GM12878 (cell line): Measurements from ENCODE around the gene U2AF2. TPM values are rescaled to one million over a fixed set of nuclear protein-coding genes. Genes with fewer than 3 reads are reported as not detected.

ENCODE experiments used
- ATAC-seq: fragments of 200-7000 bp; cut with Tn5 transposase; 3 replicates; pipeline ENCODE4 v1.9.1; 2020; ENCODE audit warnings: mild to moderate bottlenecking, moderate library complexity
- BruUV-seq: library from RNA; stranded (reverse); fragments of 400-500 nt; replicated peaks from 2 replicates; lab custom pipeline; 2021; lab: Mats Ljungman, UMichigan
- CTCF ChIA-PET: fragments of 300-600 bp; sonication (Branson Sonifier 250); formaldehyde crosslinking; extraction: SDS; loops from one replicate; lab custom pipeline; 2021; ENCODE audit warnings: inconsistent platforms; lab: Yijun Ruan, JAX
- POLR2A ChIA-PET: fragments of 350-600 bp; formaldehyde crosslinking; extraction: SDS; loops from one replicate; lab custom pipeline; 2021; ENCODE audit warnings: inconsistent platforms; lab: Charles Lee
- RAD21 ChIA-PET: fragments of 300-600 bp; sonication (Branson Sonifier 250); formaldehyde crosslinking; loops from one replicate; lab custom pipeline; 2023; ENCODE audit warnings: antibody characterized with exemption; ENCODE audit not compliant: unreplicated experiment; lab: Charles Lee
- SMC1A ChIA-PET: fragments of 300-600 bp; sonication (Branson Sonifier 250); formaldehyde crosslinking; loops from one replicate; lab custom pipeline; 2023; ENCODE audit not compliant: unreplicated experiment, uncharacterized antibody; lab: Charles Lee
- DNase-seq: peaks from one replicate; pipeline ENCODE4 v3.0.0-alpha.2; 2011; ENCODE audit warnings: low read depth, low spot score
- FAIRE-seq: peaks from 3 replicates; lab custom pipeline; 2011; peaks lifted over from hg19 to GRCh38; lab: Jason Lieb, UNC
- H2AFZ ChIP-seq: 2 replicates; pipeline ENCODE4 v1.6.0; 2011; ENCODE audit warnings: low read depth, low read length, control low read depth; ENCODE audit not compliant: control insufficient read depth
- H3K27ac ChIP-seq: 2 replicates; pipeline ENCODE4 v1.5.1; 2011; ENCODE audit warnings: control low read depth; ENCODE audit not compliant: control insufficient read depth, insufficient read depth
- H3K27me3 ChIP-seq, 2 experiments: replicated peaks in 1 of 2; 2 replicates each; pipeline versions ENCODE4 v1.6.0 to v1.6.1; 2011; ENCODE audit warnings: low read length in 1 of 2; ENCODE audit not compliant: control insufficient read depth in 2 of 2, insufficient read depth in 2 of 2
- H3K36me3 ChIP-seq, 2 experiments: 2 replicates each; pipeline ENCODE4 v1.5.1; 2011; ENCODE audit warnings: low read length in 1 of 2; ENCODE audit not compliant: control insufficient read depth in 2 of 2, insufficient read depth in 2 of 2
- H3K4me1 ChIP-seq: 2 replicates; pipeline ENCODE4 v1.6.1; 2011; ENCODE audit warnings: mild to moderate bottlenecking, low read length, moderate library complexity, mixed read lengths; ENCODE audit not compliant: control insufficient read depth, insufficient read depth
- H3K4me2 ChIP-seq: 2 replicates; pipeline ENCODE4 v1.6.0; 2011; ENCODE audit warnings: control low read depth; ENCODE audit not compliant: control insufficient read depth, insufficient read depth
- H3K4me3 ChIP-seq: fragments of 200-600 bp; sonication (generic); 2 replicates; pipeline ENCODE4 v1.5.1; 2016
- H3K79me2 ChIP-seq: 2 replicates; pipeline ENCODE4 v1.6.0; 2011; ENCODE audit warnings: low read length; ENCODE audit not compliant: control insufficient read depth, insufficient read depth
- H3K9ac ChIP-seq: 2 replicates; pipeline ENCODE4 v1.8.0; 2011; ENCODE audit warnings: low read length, control low read depth, mixed read lengths; ENCODE audit not compliant: control insufficient read depth, insufficient read depth
- H3K9me3 ChIP-seq: replicated peaks from 3 replicates; pipeline ENCODE4 v1.5.1; 2011; ENCODE audit warnings: mild to moderate bottlenecking, low read length; ENCODE audit not compliant: control insufficient read depth, insufficient read depth
- H4K20me1 ChIP-seq: 2 replicates; pipeline ENCODE4 v1.6.0; 2011; ENCODE audit not compliant: control insufficient read depth, insufficient read depth
- CREB1 ChIP-seq: IDR thresholded peaks from 2 replicates; pipeline ENCODE4 v1.6.1; 2012; ENCODE audit warnings: low read depth, mild to moderate bottlenecking, inconsistent platforms
- ESRRA ChIP-seq: IDR thresholded peaks from 2 replicates; pipeline ENCODE4 v1.6.1; 2012; ENCODE audit warnings: mild to moderate bottlenecking, low read length, improper control_type of control experiment
- ETV6 ChIP-seq, 2 experiments: fragments of 450-650 bp in 1 of 2; IDR thresholded peaks in 1 of 2; conservative IDR thresholded peaks in 1 of 2; 2 replicates each; pipeline ENCODE4 v1.6.1; 2014; ENCODE audit warnings: antibody characterized with exemption in 1 of 2, borderline replicate concordance in 1 of 2, low read depth in 1 of 2, mild to moderate bottlenecking in 1 of 2, moderate library complexity in 1 of 2
- HDGF ChIP-seq: fragments of 450-650 bp; IDR thresholded peaks from 2 replicates; pipeline ENCODE4 v1.6.1; 2016; ENCODE audit warnings: antibody characterized with exemption
- MXI1 ChIP-seq: fragments of 150-350 bp; IDR thresholded peaks from 2 replicates; pipeline ENCODE4 v1.6.1; 2011; ENCODE audit warnings: low read depth, mild to moderate bottlenecking, inconsistent platforms, low read length, improper control_type of control experiment
- SIX5 ChIP-seq: IDR thresholded peaks from 2 replicates; pipeline ENCODE4 v1.6.1; 2011; ENCODE audit warnings: mild to moderate bottlenecking, low read depth, low read length, moderate library complexity; ENCODE audit not compliant: severe bottlenecking
- WGBS: methylation state at CpG from one replicate; pipeline ENCODE4 v1.1.6; 2016; ENCODE audit warnings: low lambda C conversion rate; ENCODE audit not compliant: insufficient replicate concordance, insufficient coverage; ENCODE audit errors: missing lambda C conversion rate; 5-methylcytosine and 5-hydroxymethylcytosine counted together
- in situ Hi-C: fragments of 300-500 bp; cut with MboI; formaldehyde crosslinking; loops from 9 replicates; pipeline ENCODE4 v1.14.3; 2018; ENCODE audit warnings: mixed read lengths
- intact Hi-C: fragments of 100-400 bp; cut with micrococcal nuclease; formaldehyde crosslinking; loops from one replicate; pipeline ENCODE4 v1.14.2; 2022; ENCODE audit not compliant: unreplicated experiment
- polyA plus RNA-seq, 11 experiments: library from polyadenylated mRNA; depleted of rRNA in 4 of 11; unstranded in 6 of 11; stranded (reverse) in 5 of 11; fragments of >200 nt; fragmentation: Nextera tagmentation in 4 of 11; fragmentation: Illumina TruSeq in 1 of 11; extraction: Ambion mirVana in 4 of 11; extraction: Trizol in 1 of 11; gene quantifications; 1 replicate in 1 of 11; 2 replicates in 10 of 11; pipeline versions ENCODE4 v1.2.1 to v1.2.3, GENCODE V29; 2011 to 2016; ENCODE audit warnings: inconsistent platforms in 2 of 11, missing spikeins in 2 of 11, low read depth in 1 of 11
- total RNA-seq, 4 experiments: library from RNA; depleted of rRNA in 3 of 4; stranded (reverse); fragments of >200 nt in 3 of 4; fragmentation: Illumina TruSeq in 1 of 4; extraction: Trizol in 1 of 4; gene quantifications; 2 replicates each; pipeline versions ENCODE4 v1.2.1 to v1.2.3, GENCODE V29; 2013 to 2021
- TF ChIP-seq, protein P1 (sequence below): fragments of 450-650 bp; formaldehyde crosslinking; IDR thresholded peaks from 2 replicates; pipeline ENCODE4 v1.4.0; 2022; ENCODE audit warnings: mild to moderate bottlenecking, moderate library complexity

The U2AF2 gene
- total and polyA plus RNA-seq, 10 of the 15 experiments (the other 5 are each of a cell fraction or from before 2014, with no cell fraction given) = 3.0 to 338 (median 130) TPM

DNA sequence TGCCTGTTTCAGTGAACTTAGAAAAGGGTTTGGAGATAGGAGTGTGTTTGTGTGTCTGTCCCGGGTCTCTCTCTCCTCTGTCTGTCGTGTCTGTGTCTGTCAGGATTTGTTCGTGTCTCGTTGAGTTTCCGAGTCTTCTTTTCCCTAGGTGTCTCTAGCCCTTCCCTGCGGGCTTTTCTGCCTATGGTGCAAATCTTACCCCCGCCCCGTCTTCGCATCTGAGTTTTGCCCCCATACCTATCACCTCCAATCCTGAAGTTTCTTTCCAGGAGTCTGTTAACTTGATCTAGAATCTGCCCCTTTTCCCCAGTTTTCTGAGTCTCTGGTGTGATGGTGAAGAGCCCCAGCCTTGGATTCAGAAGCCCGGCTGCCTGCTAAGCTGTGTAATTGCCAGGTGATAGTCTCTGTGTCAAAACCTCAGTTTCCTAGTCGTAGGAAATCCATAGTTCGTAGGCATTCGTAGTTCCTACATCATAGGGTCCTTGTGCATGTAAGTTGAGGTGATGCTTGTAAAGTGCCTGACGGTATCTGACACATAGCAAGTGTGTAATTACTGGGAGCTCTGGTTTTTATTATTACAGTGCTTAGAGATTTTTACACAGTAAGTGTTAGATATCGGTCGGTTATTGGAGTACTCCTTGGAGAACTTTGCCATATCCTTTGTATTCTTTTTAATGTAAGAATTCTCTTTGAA lies 21.0 kb downstream of the U2AF2 start:
- SMC1A ChIA-PET = interaction anchor here (1.3 to 3.0 kb wide), 3 partner anchors 19 to 43 kb away, joined by 3 to 11 read pairs (median 4); partner anchors contain the start of gene U2AF2
- CTCF ChIA-PET = interaction anchor here (0.7 to 3.3 kb wide), 4 partner anchors 19 to 29 kb away, joined by 3 to 14 read pairs (median 8); partner anchors contain the start of genes CCDC106 and U2AF2
- WGBS = 3% methylated on average over 16 of the region's 16 CpGs
- H3K27ac ChIP-seq = peak overlapping the region; percentile 94
- no peaks in the 10 kb centered on the region for H3K27me3 ChIP-seq
- RAD21 ChIA-PET = interaction anchor here (1.1 to 2.0 kb wide), 4 partner anchors 19 to 45 kb away, joined by 5 to 9 read pairs (median 8); partner anchors contain the start of gene U2AF2
- intact Hi-C loops (loop anchor here (5.0 kb wide), 2 partner anchors 34 to 656 kb away; partner anchors contain the start of genes ZNF580 and ZNF581), in situ Hi-C loops (loop anchor here (5.0 kb wide), 1 partner anchor 131 kb away; no protein-coding TSS in a partner anchor)
- POLR2A ChIA-PET = interaction anchor here (0.7 to 1.4 kb wide), 6 partner anchors 19 to 70 kb away, joined by 3 to 7 read pairs (median 5); partner anchors contain the start of genes U2AF2, ZNF581 and ZNF865
- H3K4me2 ChIP-seq = peak overlapping the region; percentile 100
- TF ChIP-seq HDGF (no peak; the same call in 1 of the 2 replicates), MXI1 (no peak), CREB1 (0 out of 2 replicates have a peak, but pooled peaks have one; percentile 25)
- H3K4me1 ChIP-seq = peaks cover 27% of the 10 kb centered on the region
- BruUV-seq = no TSS peak
- no peak overlapping the region; the same call in 1 of the 2 replicates for H2AFZ ChIP-seq
- no peak for DNase-seq
- H4K20me1 ChIP-seq = peaks cover 7% of the 10 kb centered on the region
- FAIRE-seq = no peak
- no peaks in the 10 kb centered on the region for H3K9me3 ChIP-seq
- ATAC-seq = no peak
- H3K79me2 ChIP-seq = peaks cover 58% of the 10 kb centered on the region
- peak overlapping the region; percentile 92 for H3K4me3 ChIP-seq
- H3K36me3 ChIP-seq = peaks cover 17 to 21% of the 10 kb centered on the region in 2 experiments
- peak overlapping the region; percentile 97 for H3K9ac ChIP-seq

DNA sequence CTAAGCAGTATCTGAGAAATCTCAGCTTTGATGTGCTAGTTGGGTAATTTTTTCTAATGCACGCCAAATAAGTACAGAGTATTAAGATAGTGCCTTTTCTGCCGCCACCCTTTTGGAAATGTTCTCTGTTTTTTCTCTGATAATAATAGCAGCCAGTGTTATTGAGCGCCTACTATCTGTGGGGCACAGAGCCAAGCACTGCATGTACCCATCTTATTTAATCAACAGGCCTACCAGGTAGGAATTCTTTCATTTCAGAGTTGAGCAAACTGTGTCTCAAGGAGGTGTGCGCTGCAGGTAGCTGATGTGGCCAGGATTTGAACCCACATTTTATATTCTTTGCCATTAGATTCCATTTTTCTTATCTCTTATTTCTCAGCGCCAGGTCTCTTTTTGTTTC lies 21.5 kb downstream of the U2AF2 start:
- peaks cover 62% of the 10 kb centered on the region for H3K79me2 ChIP-seq
- no peaks in the 10 kb centered on the region for H3K27me3 ChIP-seq
- H3K9ac ChIP-seq = peak overlapping the region; percentile 97
- ChIA-PET CTCF (interaction anchor here (0.7 to 3.3 kb wide), 7 partner anchors 19 to 173 kb away, joined by 3 to 14 read pairs (median 5); partner anchors contain the start of genes CCDC106 and U2AF2), RAD21 (interaction anchor here (1.1 to 2.0 kb wide), 4 partner anchors 20 to 46 kb away, joined by 5 to 9 read pairs (median 8); partner anchors contain the start of gene U2AF2), SMC1A (interaction anchor here (0.6 to 3.0 kb wide), 4 partner anchors 19 to 1207 kb away, joined by 3 to 11 read pairs (median 4); partner anchors contain the start of gene U2AF2), POLR2A (interaction anchor here (0.7 to 1.4 kb wide), 8 partner anchors 18 to 78 kb away, joined by 3 to 7 read pairs (median 4); partner anchors contain the start of genes U2AF2, ZNF581 and ZNF865)
- H3K4me3 ChIP-seq = peak overlapping the region; percentile 92
- ATAC-seq (no peak), FAIRE-seq (no peak), DNase-seq (no peak)
- peaks cover 6% of the 10 kb centered on the region; the same call in 1 of the 2 replicates for H4K20me1 ChIP-seq
- TSS peak; percentile 55 for BruUV-seq
- intact Hi-C loops (loop anchor here (5.0 kb wide), 2 partner anchors 34 to 656 kb away; partner anchors contain the start of genes ZNF580 and ZNF581), in situ Hi-C loops (loop anchor here (5.0 kb wide), 1 partner anchor 131 kb away; no protein-coding TSS in a partner anchor)
- H2AFZ ChIP-seq = no peak overlapping the region
- peak overlapping the region; percentile 94 for H3K27ac ChIP-seq
- H3K4me2 ChIP-seq = peak overlapping the region; percentile 100
- peaks cover 29% of the 10 kb centered on the region for H3K4me1 ChIP-seq
- WGBS = 17% methylated on average over 5 of the region's 5 CpGs
- H3K9me3 ChIP-seq = no peaks in the 10 kb centered on the region
- peaks cover 16 to 20% of the 10 kb centered on the region in 2 experiments for H3K36me3 ChIP-seq
- no peak for TF ChIP-seq ESRRA
- no peak for TF ChIP-seq SIX5
- TF ChIP-seq ETV6 (conservative IDR thresholded peaks at IDR 0.05 in 1 of 2, IDR thresholded peaks at IDR 0.05 in 1 of 2; ENCODE audit: borderline replicate concordance in 1 of 2, low read depth in 1 of 2) = no peak
- TF ChIP-seq, protein P1, sequence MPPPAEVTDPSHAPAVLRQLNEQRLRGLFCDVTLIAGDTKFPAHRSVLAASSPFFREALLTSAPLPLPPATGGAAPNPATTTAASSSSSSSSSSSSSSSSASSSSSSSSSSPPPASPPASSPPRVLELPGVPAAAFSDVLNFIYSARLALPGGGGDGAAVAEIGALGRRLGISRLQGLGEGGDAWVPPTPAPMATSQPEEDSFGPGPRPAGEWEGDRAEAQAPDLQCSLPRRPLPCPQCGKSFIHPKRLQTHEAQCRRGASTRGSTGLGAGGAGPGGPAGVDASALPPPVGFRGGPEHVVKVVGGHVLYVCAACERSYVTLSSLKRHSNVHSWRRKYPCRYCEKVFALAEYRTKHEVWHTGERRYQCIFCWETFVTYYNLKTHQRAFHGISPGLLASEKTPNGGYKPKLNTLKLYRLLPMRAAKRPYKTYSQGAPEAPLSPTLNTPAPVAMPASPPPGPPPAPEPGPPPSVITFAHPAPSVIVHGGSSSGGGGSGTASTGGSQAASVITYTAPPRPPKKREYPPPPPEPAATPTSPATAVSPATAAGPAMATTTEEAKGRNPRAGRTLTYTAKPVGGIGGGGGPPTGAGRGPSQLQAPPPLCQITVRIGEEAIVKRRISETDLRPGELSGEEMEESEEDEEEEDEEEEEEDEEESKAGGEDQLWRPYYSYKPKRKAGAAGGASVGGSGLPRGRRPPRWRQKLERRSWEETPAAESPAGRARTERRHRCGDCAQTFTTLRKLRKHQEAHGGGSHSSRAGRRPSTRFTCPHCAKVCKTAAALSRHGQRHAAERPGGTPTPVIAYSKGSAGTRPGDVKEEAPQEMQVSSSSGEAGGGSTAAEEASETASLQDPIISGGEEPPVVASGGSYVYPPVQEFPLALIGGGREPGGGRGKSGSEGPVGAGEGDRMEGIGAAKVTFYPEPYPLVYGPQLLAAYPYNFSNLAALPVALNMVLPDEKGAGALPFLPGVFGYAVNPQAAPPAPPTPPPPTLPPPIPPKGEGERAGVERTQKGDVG (CRISPR knock-in tag) = no peak
